Right forelimb (tissue), 1 donor: ENCODE measurements around the gene CFAP73.
"Not testable (repeated sequence)": the region's sequence is repeated elsewhere in the genome, so short reads cannot be mapped to it uniquely, and the experiment has no call there.

Experiments
- DNase-seq: peaks from one replicate; pipeline ENCODE4 v3.0.0-alpha.2; 2018

The CFAP73 gene

GRCh38 chr12:113149361-113150150 is at the start of gene CFAP73:
CFAP73 (plus strand) TSS chr12:113149724; CDS start chr12:113149858, 134 bp downstream.
- peak; percentile 74 for DNase-seq

- DNase-seq = no peak
These were observed 49.8 kb upstream of the CFAP73 start for GRCh38 chr12:113099764-113100163.

- no peak for DNase-seq
These were observed 47.8 kb upstream of the CFAP73 start for GRCh38 chr12:113101751-113102150.

GRCh38 chr12:113102811-113103210 is 46.7 kb upstream of the CFAP73 start:
- DNase-seq = no peak

- no peak for DNase-seq
These were observed 45.6 kb upstream of the CFAP73 start for GRCh38 chr12:113103756-113104450.

- no peak for DNase-seq
These were observed 44.5 kb upstream of the CFAP73 start for GRCh38 chr12:113104953-113105510.

GRCh38 chr12:113105606-113106271 is 43.8 kb upstream of the CFAP73 start:
- DNase-seq = no peak

GRCh38 chr12:113106361-113106760 is 43.2 kb upstream of the CFAP73 start:
- DNase-seq = no peak

GRCh38 chr12:113108308-113108707 is 41.2 kb upstream of the CFAP73 start:
- DNase-seq = no peak

- no peak for DNase-seq
These were observed 40.2 kb upstream of the CFAP73 start for GRCh38 chr12:113109360-113109759.

- DNase-seq = no peak
These were observed 39.5 kb upstream of the CFAP73 start for GRCh38 chr12:113109872-113110599.

GRCh38 chr12:113111247-113111646 is 38.3 kb upstream of the CFAP73 start:
- DNase-seq = no peak

- DNase-seq = no peak
These were observed 37.3 kb upstream of the CFAP73 start for GRCh38 chr12:113112043-113112899.

GRCh38 chr12:113113397-113113796 is 36.1 kb upstream of the CFAP73 start:
- no peak for DNase-seq

GRCh38 chr12:113114447-113115178 is 34.9 kb upstream of the CFAP73 start:
- no peak for DNase-seq

- no peak for DNase-seq
These were observed 33.9 kb upstream of the CFAP73 start for GRCh38 chr12:113115455-113116126.

- no peak for DNase-seq
These were observed 32.6 kb upstream of the CFAP73 start for GRCh38 chr12:113116875-113117274.

- DNase-seq = not testable (repeated sequence)
These were observed 31.8 kb upstream of the CFAP73 start for GRCh38 chr12:113117684-113118083.

- no peak for DNase-seq
These were observed 31.4 kb upstream of the CFAP73 start for GRCh38 chr12:113118142-113118541.

- no peak for DNase-seq
These were observed 29.4 kb upstream of the CFAP73 start for GRCh38 chr12:113119980-113120669.
